GM12878 (cell line): Measurements from ENCODE around the gene MTRR. TPM values are rescaled to one million over a fixed set of nuclear protein-coding genes. Genes with fewer than 3 reads are reported as not detected.

Experiments used
- ATAC-seq: fragments of 200-7000 bp; cut with Tn5 transposase; 3 replicates; pipeline ENCODE4 v1.9.1; 2020; ENCODE audit warnings: mild to moderate bottlenecking, moderate library complexity
- BruUV-seq: library from RNA; stranded (reverse); fragments of 400-500 nt; replicated peaks from 2 replicates; lab custom pipeline; 2021; lab: Mats Ljungman, UMichigan
- CTCF ChIA-PET: fragments of 300-600 bp; sonication (Branson Sonifier 250); formaldehyde crosslinking; extraction: SDS; loops from one replicate; lab custom pipeline; 2021; ENCODE audit warnings: inconsistent platforms; lab: Yijun Ruan, JAX
- POLR2A ChIA-PET: fragments of 350-600 bp; formaldehyde crosslinking; extraction: SDS; loops from one replicate; lab custom pipeline; 2021; ENCODE audit warnings: inconsistent platforms; lab: Charles Lee
- RAD21 ChIA-PET: fragments of 300-600 bp; sonication (Branson Sonifier 250); formaldehyde crosslinking; loops from one replicate; lab custom pipeline; 2023; ENCODE audit warnings: antibody characterized with exemption; ENCODE audit not compliant: unreplicated experiment; lab: Charles Lee
- SMC1A ChIA-PET: fragments of 300-600 bp; sonication (Branson Sonifier 250); formaldehyde crosslinking; loops from one replicate; lab custom pipeline; 2023; ENCODE audit not compliant: unreplicated experiment, uncharacterized antibody; lab: Charles Lee
- DNase-seq: peaks from one replicate; pipeline ENCODE4 v3.0.0-alpha.2; 2011; ENCODE audit warnings: low read depth, low spot score
- FAIRE-seq: peaks from 3 replicates; lab custom pipeline; 2011; peaks lifted over from hg19 to GRCh38; lab: Jason Lieb, UNC
- H2AFZ ChIP-seq: 2 replicates; pipeline ENCODE4 v1.6.0; 2011; ENCODE audit warnings: low read depth, low read length, control low read depth; ENCODE audit not compliant: control insufficient read depth
- H3K27ac ChIP-seq: 2 replicates; pipeline ENCODE4 v1.5.1; 2011; ENCODE audit warnings: control low read depth; ENCODE audit not compliant: control insufficient read depth, insufficient read depth
- H3K27me3 ChIP-seq, 2 experiments: replicated peaks in 1 of 2; 2 replicates each; pipeline versions ENCODE4 v1.6.0 to v1.6.1; 2011; ENCODE audit warnings: low read length in 1 of 2; ENCODE audit not compliant: control insufficient read depth in 2 of 2, insufficient read depth in 2 of 2
- H3K36me3 ChIP-seq, 2 experiments: 2 replicates each; pipeline ENCODE4 v1.5.1; 2011; ENCODE audit warnings: low read length in 1 of 2; ENCODE audit not compliant: control insufficient read depth in 2 of 2, insufficient read depth in 2 of 2
- H3K4me1 ChIP-seq: 2 replicates; pipeline ENCODE4 v1.6.1; 2011; ENCODE audit warnings: mild to moderate bottlenecking, low read length, moderate library complexity, mixed read lengths; ENCODE audit not compliant: control insufficient read depth, insufficient read depth
- H3K4me2 ChIP-seq: 2 replicates; pipeline ENCODE4 v1.6.0; 2011; ENCODE audit warnings: control low read depth; ENCODE audit not compliant: control insufficient read depth, insufficient read depth
- H3K4me3 ChIP-seq: fragments of 200-600 bp; sonication (generic); 2 replicates; pipeline ENCODE4 v1.5.1; 2016
- H3K79me2 ChIP-seq: 2 replicates; pipeline ENCODE4 v1.6.0; 2011; ENCODE audit warnings: low read length; ENCODE audit not compliant: control insufficient read depth, insufficient read depth
- H3K9ac ChIP-seq: 2 replicates; pipeline ENCODE4 v1.8.0; 2011; ENCODE audit warnings: low read length, control low read depth, mixed read lengths; ENCODE audit not compliant: control insufficient read depth, insufficient read depth
- H3K9me3 ChIP-seq: replicated peaks from 3 replicates; pipeline ENCODE4 v1.5.1; 2011; ENCODE audit warnings: mild to moderate bottlenecking, low read length; ENCODE audit not compliant: control insufficient read depth, insufficient read depth
- H4K20me1 ChIP-seq: 2 replicates; pipeline ENCODE4 v1.6.0; 2011; ENCODE audit not compliant: control insufficient read depth, insufficient read depth
- CBFB ChIP-seq: IDR thresholded peaks from 2 replicates; pipeline ENCODE4 v1.6.1; 2016; ENCODE audit warnings: antibody characterized with exemption, low read depth
- CHD4 ChIP-seq: fragments of 200-600 bp; sonication (generic); IDR thresholded peaks from 2 replicates; pipeline ENCODE4 v1.6.1; 2016; ENCODE audit warnings: mild to moderate bottlenecking
- EZH2 ChIP-seq: IDR thresholded peaks from 2 replicates; pipeline ENCODE4 v1.6.1; 2012; ENCODE audit warnings: low read depth, mild to moderate bottlenecking, control low read depth, inconsistent platforms, low read length, borderline replicate concordance; ENCODE audit not compliant: control insufficient read depth
- GABPA ChIP-seq: IDR thresholded peaks from 2 replicates; pipeline ENCODE4 v1.6.1; 2014; ENCODE audit warnings: antibody characterized with exemption, low read depth, mild to moderate bottlenecking, inconsistent platforms
- HDAC2 ChIP-seq: fragments of 200-600 bp; sonication (generic); IDR thresholded peaks from 2 replicates; pipeline ENCODE4 v1.6.1; 2017
- HDAC6 ChIP-seq: fragments of 200-600 bp; sonication (generic); IDR thresholded peaks from one replicate; pipeline ENCODE4 v1.8.0; 2017; ENCODE audit warnings: antibody characterized with exemption; ENCODE audit not compliant: unreplicated experiment
- NFYA ChIP-seq: IDR thresholded peaks from 2 replicates; pipeline ENCODE4 v1.6.1; 2011; ENCODE audit warnings: low read depth, mild to moderate bottlenecking, low read length, improper control_type of control experiment, borderline replicate concordance
- RUNX3 ChIP-seq: IDR thresholded peaks from 2 replicates; pipeline ENCODE4 v1.6.1; 2012; ENCODE audit warnings: low read length, inconsistent platforms
- SUZ12 ChIP-seq: fragments of 200-600 bp; sonication (generic); IDR thresholded peaks from one replicate; pipeline ENCODE4 v1.6.1; 2018; ENCODE audit warnings: antibody characterized with exemption, mild to moderate bottlenecking; ENCODE audit not compliant: unreplicated experiment
- TAF1 ChIP-seq: IDR thresholded peaks from 2 replicates; pipeline ENCODE4 v1.6.1; 2011; ENCODE audit warnings: mild to moderate bottlenecking, low read depth, low read length, borderline replicate concordance
- WGBS: methylation state at CpG from one replicate; pipeline ENCODE4 v1.1.6; 2016; ENCODE audit warnings: low lambda C conversion rate; ENCODE audit not compliant: insufficient replicate concordance, insufficient coverage; ENCODE audit errors: missing lambda C conversion rate; 5-methylcytosine and 5-hydroxymethylcytosine counted together
- in situ Hi-C: fragments of 300-500 bp; cut with MboI; formaldehyde crosslinking; loops from 9 replicates; pipeline ENCODE4 v1.14.3; 2018; ENCODE audit warnings: mixed read lengths
- intact Hi-C: fragments of 100-400 bp; cut with micrococcal nuclease; formaldehyde crosslinking; loops from one replicate; pipeline ENCODE4 v1.14.2; 2022; ENCODE audit not compliant: unreplicated experiment
- polyA plus RNA-seq, 11 experiments: library from polyadenylated mRNA; depleted of rRNA in 4 of 11; unstranded in 6 of 11; stranded (reverse) in 5 of 11; fragments of >200 nt; fragmentation: Nextera tagmentation in 4 of 11; fragmentation: Illumina TruSeq in 1 of 11; extraction: Ambion mirVana in 4 of 11; extraction: Trizol in 1 of 11; gene quantifications; 1 replicate in 1 of 11; 2 replicates in 10 of 11; pipeline versions ENCODE4 v1.2.1 to v1.2.3, GENCODE V29; 2011 to 2016; ENCODE audit warnings: inconsistent platforms in 2 of 11, missing spikeins in 2 of 11, low read depth in 1 of 11
- total RNA-seq, 4 experiments: library from RNA; depleted of rRNA in 3 of 4; stranded (reverse); fragments of >200 nt in 3 of 4; fragmentation: Illumina TruSeq in 1 of 4; extraction: Trizol in 1 of 4; gene quantifications; 2 replicates each; pipeline versions ENCODE4 v1.2.1 to v1.2.3, GENCODE V29; 2013 to 2021
- TF ChIP-seq, protein P1 (sequence below): fragments of 450-650 bp; IDR thresholded peaks from 2 replicates; pipeline ENCODE4 v1.6.1; 2017; ENCODE audit warnings: mild to moderate bottlenecking, moderate library complexity
- TF ChIP-seq, protein P2 (sequence below): IDR thresholded peaks from 2 replicates; pipeline ENCODE4 v1.6.1; 2012; ENCODE audit warnings: low read length, inconsistent platforms

Gene MTRR
- total and polyA plus RNA-seq, 10 of the 15 experiments (the other 5 are each of a cell fraction or from before 2014, with no cell fraction given): 13.8 to 76.9 (median 38.0) TPM

DNA sequence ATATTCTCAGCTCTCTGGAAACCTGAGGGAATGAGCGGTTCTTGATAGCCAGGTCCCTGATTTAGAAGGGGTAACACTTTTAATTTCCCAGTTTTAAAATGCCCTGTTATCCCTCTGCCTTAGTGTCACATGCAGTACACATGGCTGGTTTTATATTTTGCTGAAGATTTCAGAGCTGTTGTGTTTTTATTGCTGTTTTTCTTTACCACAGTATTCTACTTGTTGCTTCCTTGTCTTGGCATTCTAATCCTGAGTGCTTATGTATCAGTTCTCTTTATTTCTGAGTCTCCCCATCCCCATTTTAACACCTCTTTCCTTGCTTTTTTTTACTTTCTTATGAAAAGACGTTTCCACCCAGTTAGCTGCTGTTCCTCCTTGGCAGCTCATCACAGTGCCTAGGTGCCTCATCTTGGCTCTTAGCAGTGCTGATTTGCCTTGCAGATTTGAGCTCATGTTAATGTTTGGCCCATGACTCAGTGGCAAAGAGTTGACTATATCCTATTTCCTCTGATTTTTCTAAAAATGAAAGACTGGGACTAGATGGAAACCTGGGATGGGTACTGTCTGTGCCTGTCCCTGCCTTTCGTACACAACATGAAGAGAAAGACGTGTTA, 3.7 kb downstream of the MTRR start (continued):
- TF ChIP-seq SUZ12 (no peak), HDAC6 (no peak), CBFB (no peak), CHD4 (no peak), EZH2 (no peak), GABPA (no peak), HDAC2 (no peak), TAF1 (no peak)
- TF ChIP-seq, protein P1, sequence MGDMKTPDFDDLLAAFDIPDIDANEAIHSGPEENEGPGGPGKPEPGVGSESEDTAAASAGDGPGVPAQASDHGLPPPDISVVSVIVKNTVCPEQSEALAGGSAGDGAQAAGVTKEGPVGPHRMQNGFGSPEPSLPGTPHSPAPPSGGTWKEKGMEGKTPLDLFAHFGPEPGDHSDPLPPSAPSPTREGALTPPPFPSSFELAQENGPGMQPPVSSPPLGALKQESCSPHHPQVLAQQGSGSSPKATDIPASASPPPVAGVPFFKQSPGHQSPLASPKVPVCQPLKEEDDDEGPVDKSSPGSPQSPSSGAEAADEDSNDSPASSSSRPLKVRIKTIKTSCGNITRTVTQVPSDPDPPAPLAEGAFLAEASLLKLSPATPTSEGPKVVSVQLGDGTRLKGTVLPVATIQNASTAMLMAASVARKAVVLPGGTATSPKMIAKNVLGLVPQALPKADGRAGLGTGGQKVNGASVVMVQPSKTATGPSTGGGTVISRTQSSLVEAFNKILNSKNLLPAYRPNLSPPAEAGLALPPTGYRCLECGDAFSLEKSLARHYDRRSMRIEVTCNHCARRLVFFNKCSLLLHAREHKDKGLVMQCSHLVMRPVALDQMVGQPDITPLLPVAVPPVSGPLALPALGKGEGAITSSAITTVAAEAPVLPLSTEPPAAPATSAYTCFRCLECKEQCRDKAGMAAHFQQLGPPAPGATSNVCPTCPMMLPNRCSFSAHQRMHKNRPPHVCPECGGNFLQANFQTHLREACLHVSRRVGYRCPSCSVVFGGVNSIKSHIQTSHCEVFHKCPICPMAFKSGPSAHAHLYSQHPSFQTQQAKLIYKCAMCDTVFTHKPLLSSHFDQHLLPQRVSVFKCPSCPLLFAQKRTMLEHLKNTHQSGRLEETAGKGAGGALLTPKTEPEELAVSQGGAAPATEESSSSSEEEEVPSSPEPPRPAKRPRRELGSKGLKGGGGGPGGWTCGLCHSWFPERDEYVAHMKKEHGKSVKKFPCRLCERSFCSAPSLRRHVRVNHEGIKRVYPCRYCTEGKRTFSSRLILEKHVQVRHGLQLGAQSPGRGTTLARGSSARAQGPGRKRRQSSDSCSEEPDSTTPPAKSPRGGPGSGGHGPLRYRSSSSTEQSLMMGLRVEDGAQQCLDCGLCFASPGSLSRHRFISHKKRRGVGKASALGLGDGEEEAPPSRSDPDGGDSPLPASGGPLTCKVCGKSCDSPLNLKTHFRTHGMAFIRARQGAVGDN: no peak

DNA sequence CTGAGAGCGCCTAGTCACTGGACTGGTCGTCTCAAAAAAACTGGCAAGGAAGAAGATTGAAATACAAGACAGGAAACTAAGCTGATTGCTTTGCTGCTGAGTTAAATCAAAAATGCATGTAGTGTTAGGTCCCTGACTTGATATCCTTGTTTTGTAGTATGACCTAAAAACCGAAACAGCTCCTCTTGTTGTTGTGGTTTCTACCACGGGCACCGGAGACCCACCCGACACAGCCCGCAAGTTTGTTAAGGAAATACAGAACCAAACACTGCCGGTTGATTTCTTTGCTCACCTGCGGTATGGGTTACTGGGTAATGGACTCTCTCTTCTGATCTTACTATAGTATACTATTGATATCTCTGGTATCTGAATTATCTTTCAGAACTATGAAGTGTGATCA, 4.3 kb downstream of the MTRR start:
- H2AFZ ChIP-seq: no peak overlapping the region
- H3K9ac ChIP-seq: no peak overlapping the region
- no peaks in the 10 kb centered on the region for H4K20me1 ChIP-seq
- RAD21 ChIA-PET: no interaction called here
- SMC1A ChIA-PET: interaction anchor here (1.3 to 2.2 kb wide), 2 partner anchors 14 to 32 kb away, joined by 3 to 17 read pairs; no protein-coding TSS in a partner anchor
- H3K4me2 ChIP-seq: peak overlapping the region; percentile 90
- intact Hi-C loops (no loop called here), in situ Hi-C loops (no loop called here)
- H3K27me3 ChIP-seq: no peaks in the 10 kb centered on the region
- no peaks in the 10 kb centered on the region for H3K9me3 ChIP-seq
- peaks cover 5 to 14% of the 10 kb centered on the region in 2 experiments; a peak in 3 of 4 replicates for H3K36me3 ChIP-seq
- POLR2A ChIA-PET: no interaction called here
- DNase-seq (no peak), ATAC-seq (no peak), FAIRE-seq (no peak)
- BruUV-seq: no TSS peak
- peaks cover 62% of the 10 kb centered on the region for H3K79me2 ChIP-seq
- TF ChIP-seq RUNX3: peak; percentile 90
- no peak for TF ChIP-seq NFYA
- TF ChIP-seq, protein P2, sequence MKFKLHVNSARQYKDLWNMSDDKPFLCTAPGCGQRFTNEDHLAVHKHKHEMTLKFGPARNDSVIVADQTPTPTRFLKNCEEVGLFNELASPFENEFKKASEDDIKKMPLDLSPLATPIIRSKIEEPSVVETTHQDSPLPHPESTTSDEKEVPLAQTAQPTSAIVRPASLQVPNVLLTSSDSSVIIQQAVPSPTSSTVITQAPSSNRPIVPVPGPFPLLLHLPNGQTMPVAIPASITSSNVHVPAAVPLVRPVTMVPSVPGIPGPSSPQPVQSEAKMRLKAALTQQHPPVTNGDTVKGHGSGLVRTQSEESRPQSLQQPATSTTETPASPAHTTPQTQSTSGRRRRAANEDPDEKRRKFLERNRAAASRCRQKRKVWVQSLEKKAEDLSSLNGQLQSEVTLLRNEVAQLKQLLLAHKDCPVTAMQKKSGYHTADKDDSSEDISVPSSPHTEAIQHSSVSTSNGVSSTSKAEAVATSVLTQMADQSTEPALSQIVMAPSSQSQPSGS: peak; percentile 14; the same call in 1 of the 2 replicates
- peaks cover 51% of the 10 kb centered on the region for H3K4me1 ChIP-seq
- peak overlapping the region; percentile 47; the same call in 1 of the 2 replicates for H3K4me3 ChIP-seq
- 3% methylated on average over 9 of the region's 9 CpGs for WGBS
- CTCF ChIA-PET: interaction anchor here (1.1 to 9.9 kb wide), 2 partner anchors 13 to 14 kb away, joined by 3 to 92 read pairs; no protein-coding TSS in a partner anchor
- no peak overlapping the region for H3K27ac ChIP-seq
